HepG2 (cell line): ENCODE measurements around the gene PACS1. TPM values are rescaled to one million over a fixed set of nuclear protein-coding genes. Genes with fewer than 3 reads are reported as not detected.
A peak's percentile ranks its signal among the peaks of the same experiment; 100 is the strongest.

Experiments used
- CERS6 ChIP-seq: sonication (generic); formaldehyde crosslinking; IDR thresholded peaks from 2 replicates; pipeline ENCODE4 v1.5.0; 2020; ENCODE audit warnings: missing genetic modification reagents
- FOXA3 ChIP-seq: IDR thresholded peaks from 2 replicates; pipeline ENCODE4 v1.6.1; 2016; ENCODE audit warnings: missing genetic modification reagents, missing compliant biosample characterization
- HMG20A ChIP-seq: IDR thresholded peaks from 2 replicates; pipeline ENCODE4 v1.6.1; 2016; ENCODE audit warnings: borderline replicate concordance
- HNRNPH1 ChIP-seq: fragments of 200-400 bp; formaldehyde crosslinking; optimal IDR thresholded peaks from 2 replicates; pipeline ENCODE3; 2017; ENCODE audit warnings: mild to moderate bottlenecking, low read depth, low read length
- IKZF5 ChIP-seq: IDR thresholded peaks from 2 replicates; pipeline ENCODE4 v1.6.1; 2018; ENCODE audit warnings: missing genetic modification reagents, mild to moderate bottlenecking, missing compliant biosample characterization
- KMT2A ChIP-seq: sonication (generic); formaldehyde crosslinking; IDR thresholded peaks from 2 replicates; pipeline ENCODE4 v1.4.0; 2020; ENCODE audit warnings: missing genetic modification reagents
- MAFG ChIP-seq: sonication (generic); formaldehyde crosslinking; IDR thresholded peaks from 2 replicates; pipeline ENCODE4 v1.5.1; 2020; ENCODE audit warnings: mild to moderate bottlenecking, missing genetic modification reagents
- MIXL1 ChIP-seq: IDR thresholded peaks from 2 replicates; pipeline ENCODE4 v1.6.1; 2016
- NFKBIZ ChIP-seq: IDR thresholded peaks from 2 replicates; pipeline ENCODE4 v1.6.1; 2018; ENCODE audit warnings: missing genetic modification reagents, missing compliant biosample characterization
- PCBP1 ChIP-seq: fragments of 200-400 bp; formaldehyde crosslinking; IDR thresholded peaks from 2 replicates; pipeline ENCODE4 v1.6.1; 2017; ENCODE audit warnings: mild to moderate bottlenecking, low read depth, low read length, borderline replicate concordance
- SNAI1 ChIP-seq: sonication (generic); formaldehyde crosslinking; IDR thresholded peaks from 2 replicates; pipeline ENCODE4 v1.5.0; 2020; ENCODE audit warnings: mild to moderate bottlenecking, missing genetic modification reagents, borderline replicate concordance
- STAT5B ChIP-seq: sonication (generic); formaldehyde crosslinking; IDR thresholded peaks from 2 replicates; pipeline ENCODE4 v1.4.0; 2020; ENCODE audit warnings: missing genetic modification reagents
- STAT6 ChIP-seq: sonication (generic); formaldehyde crosslinking; IDR thresholded peaks from 2 replicates; pipeline ENCODE4 v1.4.0; 2020; ENCODE audit warnings: missing genetic modification reagents, mild to moderate bottlenecking, borderline replicate concordance
- TCF7 ChIP-seq: sonication (generic); IDR thresholded peaks from 2 replicates; pipeline ENCODE4 v1.6.1; 2016; ENCODE audit warnings: antibody characterized with exemption, low read depth
- TFAP4 ChIP-seq: sonication (generic); IDR thresholded peaks from 2 replicates; pipeline ENCODE4 v1.6.1; 2016; ENCODE audit warnings: low read depth, borderline replicate concordance
- ZNF224 ChIP-seq: sonication (generic); formaldehyde crosslinking; IDR thresholded peaks from 2 replicates; pipeline ENCODE4 v1.5.0; 2020; ENCODE audit warnings: mild to moderate bottlenecking, missing genetic modification reagents
- ZNF3 ChIP-seq: IDR thresholded peaks from 2 replicates; pipeline ENCODE4 v1.7.0; 2017; ENCODE audit warnings: inconsistent platforms
- ZNF564 ChIP-seq: sonication (generic); formaldehyde crosslinking; IDR thresholded peaks from 2 replicates; pipeline ENCODE4 v1.8.1; 2023; ENCODE audit warnings: mild to moderate bottlenecking, missing genetic modification reagents
- ZNF616 ChIP-seq: sonication (generic); formaldehyde crosslinking; IDR thresholded peaks from 2 replicates; pipeline ENCODE4 v1.5.0; 2020; ENCODE audit warnings: low read depth, mild to moderate bottlenecking, missing genetic modification reagents
- ZNF740 ChIP-seq: sonication (generic); formaldehyde crosslinking; IDR thresholded peaks from 2 replicates; pipeline ENCODE4 v1.4.0; 2020; ENCODE audit warnings: missing genetic modification reagents
- ZNF773 ChIP-seq: sonication (generic); formaldehyde crosslinking; IDR thresholded peaks from 2 replicates; pipeline ENCODE4 v1.4.0; 2020; ENCODE audit warnings: missing genetic modification reagents, borderline replicate concordance
- ZNF781 ChIP-seq: sonication (generic); formaldehyde crosslinking; IDR thresholded peaks from 2 replicates; pipeline ENCODE4 v1.5.1; 2020; ENCODE audit warnings: borderline replicate concordance, mild to moderate bottlenecking, missing genetic modification reagents; ENCODE audit errors: not compliant biosample characterization
- ZNF792 ChIP-seq: IDR thresholded peaks from 2 replicates; pipeline ENCODE4 v1.6.1; 2016
- ZSCAN29 ChIP-seq: sonication (generic); formaldehyde crosslinking; conservative IDR thresholded peaks from 2 replicates; pipeline ENCODE4 v1.4.0; 2020; ENCODE audit warnings: mild to moderate bottlenecking, missing genetic modification reagents
- polyA plus RNA-seq, 8 experiments: library from polyadenylated mRNA; depleted of rRNA in 3 of 8; stranded (reverse) in 7 of 8; unstranded in 1 of 8; fragments of >200 nt; fragmentation: Illumina TruSeq in 4 of 8; extraction: Trizol in 4 of 8; gene quantifications; 2 replicates each; pipeline versions ENCODE4 v1.2.1 to v1.2.3, GENCODE V29; 2011 to 2016; ENCODE audit warnings: low read depth in 4 of 8, missing spikeins in 1 of 8, mixed read lengths in 1 of 8; ENCODE audit not compliant: insufficient read depth in 1 of 8
- total RNA-seq, 5 experiments: library from RNA; depleted of rRNA; stranded (reverse); fragments of >200 nt; fragmentation: Illumina TruSeq; extraction: Trizol; gene quantifications; 2 replicates each; pipeline ENCODE4 v1.2.3, GENCODE V29; 2016; ENCODE audit warnings: low read depth in 1 of 5

Gene PACS1
- total and polyA plus RNA-seq, 2 of the 13 experiments (the other 11 are each of a cell fraction or from before 2014, with no cell fraction given): 7.6 to 8.6 TPM

GRCh38 chr11:66267379-66268243 is 197.5 kb downstream of the PACS1 start (continued):
- TF ChIP-seq STAT6 (no peak), ZNF224 (CRISPR knock-in tag) (peak; percentile 64; the same call in 1 of the 2 replicates), ZNF781 (peak; percentile 73), STAT5B (CRISPR knock-in tag) (no peak), TCF7 (no peak), KMT2A (CRISPR knock-in tag) (no peak), ZNF773 (CRISPR knock-in tag) (no peak), HMG20A (CRISPR knock-in tag) (no peak), IKZF5 (CRISPR knock-in tag) (no peak), ZNF3 (CRISPR knock-in tag) (no peak), CERS6 (CRISPR knock-in tag) (no peak), ZNF740 (peak; percentile 65; the same call in 1 of the 2 replicates), FOXA3 (CRISPR knock-in tag) (no peak), MAFG (CRISPR knock-in tag) (no peak), TFAP4 (no peak), ZNF616 (no peak), HNRNPH1 (no peak), PCBP1 (0 out of 2 replicates have a peak, but pooled peaks have one; percentile 35), ZSCAN29 (0 out of 2 replicates have a peak, but pooled peaks have one; percentile 13), ZNF564 (0 out of 2 replicates have a peak, but pooled peaks have one; percentile 33), NFKBIZ (CRISPR knock-in tag) (no peak), SNAI1 (no peak), ZNF792 (CRISPR knock-in tag) (no peak), MIXL1 (no peak)
